Mesenchymal stem cell (in vitro differentiated cells and primary cell): ENCODE results near the gene TCF19.
"Not testable (repeated sequence)": the region's sequence is repeated elsewhere in the genome, so short reads cannot be mapped to it uniquely, and the experiment has no call there.

Experiments used
- DNase-seq: peaks from one replicate; pipeline ENCODE4 v3.0.0-alpha.2; 2013
- H2AFZ ChIP-seq: one replicate; pipeline ENCODE4 v1.6.1; 2013; ENCODE audit warnings: low read depth, mild to moderate bottlenecking, control low read depth, inconsistent platforms, low read length, moderate library complexity
- H2AK5ac ChIP-seq: 2 replicates; pipeline ENCODE4 v1.6.1; 2013; ENCODE audit warnings: low read length, moderate library complexity, mild to moderate bottlenecking, inconsistent platforms; ENCODE audit not compliant: severe bottlenecking
- H2BK120ac ChIP-seq: one replicate; pipeline ENCODE4 v1.6.1; 2013; ENCODE audit warnings: low read depth, mild to moderate bottlenecking, inconsistent platforms, low read length, moderate library complexity
- H2BK12ac ChIP-seq, 2 experiments: one replicate each; pipeline ENCODE4 v1.6.1; 2013; ENCODE audit warnings: inconsistent platforms in 2 of 2, low read length in 2 of 2, mild to moderate bottlenecking in 2 of 2, moderate library complexity in 2 of 2, control low read depth in 1 of 2
- H2BK15ac ChIP-seq: one replicate; pipeline ENCODE4 v1.6.1; 2013; ENCODE audit warnings: mild to moderate bottlenecking, low read depth, inconsistent platforms; ENCODE audit not compliant: poor library complexity, severe bottlenecking
- H2BK5ac ChIP-seq: 2 replicates; pipeline ENCODE4 v1.6.1; 2013; ENCODE audit warnings: low read depth, mild to moderate bottlenecking, low read length, control low read depth, inconsistent platforms; ENCODE audit not compliant: poor library complexity, severe bottlenecking
- H3K14ac ChIP-seq, 2 experiments: one replicate each; pipeline ENCODE4 v1.6.1; 2013; ENCODE audit warnings: inconsistent platforms in 2 of 2, low read length in 2 of 2, control low read depth in 1 of 2, mild to moderate bottlenecking in 1 of 2, moderate library complexity in 1 of 2
- H3K18ac ChIP-seq, 2 experiments: one replicate each; pipeline ENCODE4 v1.6.1; 2013; ENCODE audit warnings: inconsistent platforms in 2 of 2, low read length in 2 of 2, control low read depth in 1 of 2, low read depth in 1 of 2, mild to moderate bottlenecking in 1 of 2
- H3K23ac ChIP-seq, 2 experiments: one replicate each; pipeline ENCODE4 v1.6.1; 2013; ENCODE audit warnings: inconsistent platforms in 2 of 2, low read length in 2 of 2, mild to moderate bottlenecking in 2 of 2, moderate library complexity in 2 of 2, control low read depth in 1 of 2
- H3K27ac ChIP-seq: 2 replicates; pipeline ENCODE4 v1.5.1; 2013; ENCODE audit warnings: mild to moderate bottlenecking, moderate library complexity, low read length, control low read depth, inconsistent platforms; ENCODE audit not compliant: poor library complexity, severe bottlenecking
- H3K27me3 ChIP-seq, 2 experiments: 2 replicates each; pipeline versions ENCODE4 v1.6.1 to v1.7.0; 2013; ENCODE audit warnings: low read length in 2 of 2, mild to moderate bottlenecking in 2 of 2, moderate library complexity in 2 of 2, control low read depth in 1 of 2, inconsistent platforms in 1 of 2; ENCODE audit not compliant: control insufficient read depth in 1 of 2, insufficient read depth in 1 of 2
- H3K36me3 ChIP-seq, 2 experiments: 2 replicates each; pipeline versions ENCODE4 v1.6.1 to v1.7.0; 2013; ENCODE audit warnings: low read length in 2 of 2, control low read depth in 1 of 2, inconsistent platforms in 1 of 2, low read depth in 1 of 2, mild to moderate bottlenecking in 1 of 2; ENCODE audit not compliant: insufficient read depth in 2 of 2, control insufficient read depth in 1 of 2
- H3K4ac ChIP-seq, 2 experiments: one replicate each; pipeline ENCODE4 v1.6.1; 2013; ENCODE audit warnings: inconsistent platforms in 2 of 2, low read length in 2 of 2, mild to moderate bottlenecking in 2 of 2, moderate library complexity in 2 of 2, control low read depth in 1 of 2, low read depth in 1 of 2
- H3K4me1 ChIP-seq: 2 replicates; pipeline ENCODE4 v1.6.1; 2013; ENCODE audit warnings: low read depth, low read length, control low read depth; ENCODE audit not compliant: control insufficient read depth, insufficient read depth
- H3K4me2 ChIP-seq: 2 replicates; pipeline ENCODE4 v1.6.1; 2013; ENCODE audit warnings: low read length, mild to moderate bottlenecking, inconsistent platforms; ENCODE audit not compliant: poor library complexity, severe bottlenecking
- H3K4me3 ChIP-seq, 2 experiments: 2 replicates each; pipeline versions ENCODE4 v1.5.1 to v1.7.0; 2013; ENCODE audit warnings: low read length in 2 of 2, mild to moderate bottlenecking in 2 of 2, control low read depth in 1 of 2, low read depth in 1 of 2; ENCODE audit not compliant: insufficient read depth in 1 of 2
- H3K79me1 ChIP-seq: replicated peaks from 2 replicates; pipeline ENCODE4 v1.6.1; 2013; ENCODE audit warnings: mild to moderate bottlenecking, control low read depth, low read length, inconsistent platforms; ENCODE audit not compliant: poor library complexity, severe bottlenecking
- H3K9ac ChIP-seq: 2 replicates; pipeline ENCODE4 v1.7.0; 2013; ENCODE audit warnings: mild to moderate bottlenecking, low read length, moderate library complexity
- H3K9me3 ChIP-seq: 2 replicates; pipeline ENCODE4 v1.7.0; 2013; ENCODE audit warnings: mild to moderate bottlenecking, low read length; ENCODE audit not compliant: control insufficient read depth
- H4K8ac ChIP-seq: one replicate; pipeline ENCODE4 v1.6.1; 2013; ENCODE audit warnings: inconsistent platforms, mild to moderate bottlenecking, low read length, moderate library complexity
- H4K91ac ChIP-seq: one replicate; pipeline ENCODE4 v1.6.1; 2013; ENCODE audit warnings: mild to moderate bottlenecking, low read length, inconsistent platforms
- WGBS: methylation state at CpG from one replicate; pipeline ENCODE4 v1.1.7; 2013; ENCODE audit warnings: mixed read lengths; 5-methylcytosine and 5-hydroxymethylcytosine counted together

The TCF19 gene

DNA sequence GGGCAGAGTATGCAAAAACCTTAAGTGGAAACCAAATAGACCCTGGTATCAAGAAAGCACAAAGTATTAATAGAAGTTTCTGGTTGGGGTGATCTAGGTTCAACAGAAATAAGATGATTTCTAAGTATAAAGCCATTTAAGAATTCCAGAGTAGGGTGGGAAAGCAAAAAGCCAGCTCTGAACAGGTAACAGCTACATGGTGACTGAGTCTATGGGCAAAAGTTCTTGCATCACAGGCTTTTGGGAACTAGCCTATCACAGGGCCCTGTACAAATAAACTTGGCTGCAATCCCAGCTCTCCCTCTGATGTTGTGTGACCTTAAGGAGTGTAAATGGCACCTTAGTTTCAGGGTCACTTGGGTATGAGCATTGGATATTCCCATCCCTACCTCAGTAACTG lies 5.5 kb downstream of the TCF19 start:
- Histone ChIP-seq H2BK15ac (no peak overlapping the region), H3K4ac (no peak overlapping the region), H2BK5ac (no peak overlapping the region)

DNA sequence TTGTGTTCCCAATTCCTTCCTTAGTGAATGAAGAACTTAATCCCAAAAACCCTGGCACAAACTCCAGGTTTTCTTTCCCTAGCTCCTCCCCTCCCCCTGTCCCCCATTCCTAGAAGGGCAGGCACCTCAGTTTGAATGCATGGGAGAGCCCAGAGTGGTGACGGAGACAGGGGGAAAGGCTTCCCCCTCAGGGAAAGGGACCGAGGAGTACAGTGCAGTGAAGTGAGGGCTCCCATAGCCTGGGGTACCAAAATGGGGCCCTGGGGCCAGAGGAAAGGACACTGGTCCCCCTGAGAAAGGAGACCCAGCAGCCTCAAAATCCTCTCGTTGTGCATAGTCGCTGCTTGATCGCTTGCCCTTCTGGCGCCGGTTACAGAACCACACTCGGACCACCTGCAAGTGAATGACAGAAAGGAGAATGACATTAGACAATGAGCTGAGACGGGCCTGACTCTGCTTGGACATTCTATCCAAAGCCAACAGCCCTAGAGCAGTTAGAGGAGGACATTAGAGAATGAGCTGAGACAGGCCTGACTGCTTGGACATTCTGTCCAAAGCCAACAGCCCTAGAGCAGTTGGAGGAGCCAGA lies 6.2 kb downstream of the TCF19 start:
- H2BK5ac ChIP-seq, H3K9ac ChIP-seq, H3K4ac ChIP-seq, H3K4me3 ChIP-seq, H3K4me2 ChIP-seq, H4K91ac ChIP-seq, H2BK12ac ChIP-seq, H3K4me1 ChIP-seq, H3K27ac ChIP-seq, H3K14ac ChIP-seq, H2BK15ac ChIP-seq, H2AFZ ChIP-seq, H3K9me3 ChIP-seq, H3K23ac ChIP-seq, H2AK5ac ChIP-seq, DNase-seq, H3K18ac ChIP-seq, H3K27me3 ChIP-seq, H2BK120ac ChIP-seq, H4K8ac ChIP-seq: not testable (repeated sequence)
- WGBS: 94% methylated on average over 7 of the region's 9 CpGs
- Histone ChIP-seq H3K36me3 (peaks cover 10 to 32% of the 10 kb centered on the region in 2 experiments), H3K79me1 (peaks cover 25% of the 10 kb centered on the region)

More for the DNA sequence above, 5.5 kb downstream of the TCF19 start:
- Histone ChIP-seq H3K23ac (no peak overlapping the region), H3K27me3 (no peaks in the 10 kb centered on the region), H3K36me3 (peaks cover 10 to 32% of the 10 kb centered on the region in 2 experiments), H2BK12ac (no peak overlapping the region), H3K4me1 (peaks cover 7% of the 10 kb centered on the region), H3K4me3 (no peak overlapping the region), H3K79me1 (peaks cover 21% of the 10 kb centered on the region), H3K14ac (no peak overlapping the region), H3K18ac (no peak overlapping the region), H3K27ac (no peak overlapping the region), H4K8ac (no peak overlapping the region), H3K4me2 (no peak overlapping the region), H3K9me3 (no peaks in the 10 kb centered on the region), H2BK120ac (no peak overlapping the region), H4K91ac (no peak overlapping the region), H2AK5ac (no peak overlapping the region), H3K9ac (no peak overlapping the region), H2AFZ (no peak overlapping the region)
- DNase-seq: no peak

DNA sequence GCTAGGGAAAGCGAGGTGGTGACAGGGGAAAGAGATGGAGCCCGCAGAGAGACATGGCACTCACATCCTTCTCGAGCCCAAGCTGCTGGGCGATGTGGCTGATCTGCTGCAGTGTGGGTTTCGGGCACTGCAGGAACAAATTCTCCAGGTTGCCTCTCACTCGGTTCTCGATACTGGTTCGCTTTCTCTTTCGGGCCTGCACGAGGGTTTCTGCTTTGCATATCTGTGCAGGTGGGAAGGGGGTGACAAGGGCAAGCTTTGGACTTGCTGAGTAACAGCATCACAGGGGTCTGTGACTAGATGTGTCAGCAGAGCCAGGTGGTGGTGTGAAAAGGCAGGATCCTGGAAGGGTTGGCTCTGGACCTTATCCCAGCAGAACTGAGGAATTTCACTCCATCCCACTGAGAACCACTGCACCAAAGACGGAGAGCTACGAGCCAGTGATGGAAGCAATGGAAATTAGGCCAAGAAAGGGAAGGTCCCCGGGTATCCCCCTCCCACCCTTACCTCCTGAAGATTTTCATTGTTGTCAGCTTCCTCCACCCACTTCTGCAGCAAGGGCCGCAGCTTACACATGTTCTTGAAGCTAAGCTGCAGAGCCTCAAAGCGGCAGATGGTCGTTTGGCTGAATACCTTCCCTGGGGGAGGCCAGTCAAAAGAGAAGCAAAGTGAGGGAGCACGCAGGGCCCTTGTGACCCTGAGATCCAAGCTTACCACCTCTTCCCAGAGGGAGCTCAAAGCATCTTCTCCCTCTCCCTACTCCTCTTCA lies 6.9 kb downstream of the TCF19 start:
- H3K27ac ChIP-seq, H3K4me3 ChIP-seq, H2AK5ac ChIP-seq, H3K14ac ChIP-seq, H2BK15ac ChIP-seq, H3K9me3 ChIP-seq, H3K4ac ChIP-seq, H2BK120ac ChIP-seq, H4K91ac ChIP-seq, DNase-seq, H3K4me2 ChIP-seq, H2BK5ac ChIP-seq, H2BK12ac ChIP-seq, H3K23ac ChIP-seq, H3K4me1 ChIP-seq, H3K9ac ChIP-seq, H4K8ac ChIP-seq, H3K18ac ChIP-seq, H2AFZ ChIP-seq: not testable (repeated sequence)
- H3K36me3 ChIP-seq: peaks cover 10 to 36% of the 10 kb centered on the region in 2 experiments
- H3K27me3 ChIP-seq: peaks cover 0 to 11% of the 10 kb centered on the region in 2 experiments
- H3K79me1 ChIP-seq: peaks cover 30% of the 10 kb centered on the region
- WGBS: 92% methylated on average over 16 of the region's 17 CpGs

DNA sequence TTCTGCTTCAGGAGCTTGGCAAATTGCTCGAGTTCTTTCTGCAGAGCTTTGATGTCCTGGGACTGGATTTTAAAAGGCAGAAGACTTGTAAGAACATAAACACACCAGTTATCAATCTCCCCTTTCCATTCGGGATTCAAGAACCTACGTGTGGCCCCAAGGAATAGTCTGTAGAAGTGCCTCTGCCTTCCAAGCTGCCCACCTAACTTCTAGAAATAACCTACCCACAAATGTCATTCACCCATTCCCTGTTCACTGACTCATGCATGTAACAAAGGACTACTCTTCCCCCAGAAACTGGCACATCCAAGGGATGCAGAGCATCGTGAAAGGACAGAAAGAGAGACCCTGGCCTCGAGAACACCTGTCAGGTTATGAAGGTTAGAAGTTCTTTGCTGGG lies 7.6 kb downstream of the TCF19 start:
- Histone ChIP-seq H3K23ac (no peak overlapping the region), H4K8ac (no peak overlapping the region)

More for the DNA sequence above, 7.6 kb downstream of the TCF19 start:
- Histone ChIP-seq H3K9me3 (no peaks in the 10 kb centered on the region), H2BK5ac (no peak overlapping the region), H3K4me1 (peaks cover 4% of the 10 kb centered on the region), H3K27me3 (peaks cover 0 to 16% of the 10 kb centered on the region in 2 experiments), H2BK12ac (no peak overlapping the region), H2AFZ (no peak overlapping the region), H2BK15ac (no peak overlapping the region), H3K4ac (no peak overlapping the region), H3K14ac (no peak overlapping the region), H3K9ac (no peak overlapping the region), H3K18ac (no peak overlapping the region), H3K79me1 (peaks cover 31% of the 10 kb centered on the region), H3K36me3 (peaks cover 10 to 36% of the 10 kb centered on the region in 2 experiments), H3K4me2 (no peak overlapping the region), H2BK120ac (no peak overlapping the region), H2AK5ac (no peak overlapping the region), H4K91ac (no peak overlapping the region), H3K27ac (no peak overlapping the region), H3K4me3 (no peak overlapping the region)
- 85% methylated on average over 5 of the region's 5 CpGs for WGBS
- no peak for DNase-seq
